ENCODE measurements around the gene LMAN1L. TPM values are rescaled to one million over a fixed set of nuclear protein-coding genes. Genes with fewer than 3 reads are reported as not detected.

The LMAN1L gene
- total RNA-seq, 1 experiment from 2014 or later = not detected

- Histone ChIP-seq H3K27me3 (ENCODE audit: insufficient read depth, low read length) (no peaks in the 10 kb centered on the region), H3K9me3 (ENCODE audit: control insufficient read depth, low read depth, low read length) (no peaks in the 10 kb centered on the region), H4K5ac (ENCODE audit: insufficient read length, low read depth, low read length) (no peak overlapping the region), H3K18ac (ENCODE audit: insufficient read length, low read depth, low read length) (no peak overlapping the region), H3K4me2 (ENCODE audit: insufficient read depth, insufficient read length, low read length) (no peak overlapping the region), H3K4me1 (ENCODE audit: insufficient read depth, low read length) (no peaks in the 10 kb centered on the region), H3K27ac (ENCODE audit: insufficient read length, low read depth, low read length) (no peak overlapping the region), H3K56ac (ENCODE audit: insufficient read length, low read depth, low read length) (no peak overlapping the region), H3T11ph (ENCODE audit: low read length) (no peak overlapping the region), H2BK15ac (ENCODE audit: low read depth, low read length) (no peak overlapping the region), H3K23ac (ENCODE audit: insufficient read length, low read depth, low read length) (no peak overlapping the region), H2BK120ac (ENCODE audit: low read depth, low read length, poor library complexity, severe bottlenecking) (no peak overlapping the region), H3K9ac (ENCODE audit: extremely low read depth, insufficient read length, low read length) (no peak overlapping the region), H2AK5ac (ENCODE audit: insufficient read length, low read length) (no peak overlapping the region), H3K79me2 (ENCODE audit: insufficient read depth, low read length) (no peaks in the 10 kb centered on the region), H3K79me1 (ENCODE audit: insufficient read depth, low read depth, low read length, poor library complexity, severe bottlenecking) (no peaks in the 10 kb centered on the region), H4K91ac (ENCODE audit: insufficient read length, low read depth, low read length) (no peak overlapping the region), H4K8ac (replicated peaks; ENCODE audit: insufficient read length, low read depth, low read length) (no peak overlapping the region), H3K4ac (ENCODE audit: low read depth, low read length) (no peak overlapping the region), H2AFZ (ENCODE audit: low read length) (no peak overlapping the region), H2BK20ac (ENCODE audit: low read depth, low read length, poor library complexity, severe bottlenecking) (no peak overlapping the region), H4K20me1 (ENCODE audit: control insufficient read depth, insufficient read depth, insufficient read length) (no peaks in the 10 kb centered on the region), H2BK12ac (ENCODE audit: insufficient read length, low read depth, low read length) (no peak overlapping the region), H2BK5ac (ENCODE audit: insufficient read length, low read length) (no peak overlapping the region), H3K23me2 (ENCODE audit: insufficient read length, low read depth, low read length, poor library complexity, severe bottlenecking) (no peaks in the 10 kb centered on the region), H3K14ac (ENCODE audit: insufficient read depth, low read length) (peak overlapping the region; percentile 68)
- DNase-seq = no peak
- Mint-ChIP-seq H3K36me3 (ENCODE audit: insufficient read depth in 1 of 3, low read depth in 3 of 3) (no peaks in the 10 kb centered on the region), H3K4me1 (peaks cover 17 to 33% of the 10 kb centered on the region in 2 experiments), H3K9me3 (no peaks in the 10 kb centered on the region; a peak in 1 of 5 replicates), H3K4me3 (no peak overlapping the region), H3K27me3 (ENCODE audit: low read depth) (peaks cover 13% of the 10 kb centered on the region), H3K27ac (peak overlapping the region in 2 of 3 experiments; percentile 76 to 86; a peak in 4 of 7 replicates)
- WGBS (ENCODE audit: extremely low coverage, insufficient read length, low lambda C conversion rate) = no CpG with 5 or more reads among the region's 19 CpGs
- TF ChIP-seq CTCF (conservative IDR thresholded peaks at IDR 0.05) = no peak
Measured at GRCh38 chr15:74816624-74817369, 4.2 kb downstream of the LMAN1L start.

All from H9 (cell line).